GM19238 (cell line): ENCODE data around the gene BEND2.
"Not testable (repeated sequence)": the region's sequence is repeated elsewhere in the genome, so short reads cannot be mapped to it uniquely, and the experiment has no call there.

Experiments
- DNase-seq: peaks from one replicate; pipeline ENCODE4 v3.0.0; 2011; ENCODE audit warnings: low spot score; ENCODE audit not compliant: insufficient read length

The BEND2 gene

DNA sequence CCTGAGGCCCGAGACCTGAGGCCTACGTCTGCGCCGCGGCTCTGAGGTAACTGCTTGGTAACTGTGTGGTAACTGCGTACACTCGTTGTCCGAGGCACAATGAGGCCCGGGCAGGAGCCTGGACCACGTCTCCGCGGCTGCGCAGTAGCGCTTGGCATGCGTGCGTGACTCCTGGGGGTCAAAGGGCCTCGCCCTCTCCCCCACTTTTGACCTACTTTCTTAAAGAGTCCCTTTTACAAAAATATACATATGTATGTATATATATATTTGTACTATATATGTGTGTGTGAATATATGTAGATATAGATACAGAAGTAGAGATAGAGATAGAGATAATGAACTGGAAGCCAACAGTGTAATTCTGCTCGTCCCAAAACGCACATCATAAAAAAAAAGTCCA, at the start of gene BEND2:
Gene BEND2 (minus strand): TSS at position 101 of the 400 bp plus-strand sequence. CDS start 136 bp downstream, outside the sequence.
- DNase-seq: no peak

DNA sequence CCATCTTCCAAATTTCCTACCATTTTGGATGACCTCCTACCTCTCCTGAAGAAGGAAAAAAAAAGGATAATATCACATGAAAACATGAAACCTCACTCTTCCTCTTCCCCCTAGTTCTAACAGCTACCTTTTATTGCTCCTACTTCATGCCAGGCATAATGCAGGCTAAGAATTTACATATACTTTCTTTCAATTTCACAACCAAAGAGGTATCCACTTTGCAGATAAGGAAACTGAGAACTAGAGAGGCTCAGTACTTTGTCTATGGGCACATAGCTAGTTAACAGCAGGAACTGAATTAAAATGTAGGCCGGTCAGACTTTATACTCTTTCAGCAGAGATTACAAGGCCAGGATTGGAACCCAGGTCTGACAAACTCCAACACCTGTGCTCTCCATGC, 34.4 kb upstream of the BEND2 start:
- DNase-seq: no peak

DNA sequence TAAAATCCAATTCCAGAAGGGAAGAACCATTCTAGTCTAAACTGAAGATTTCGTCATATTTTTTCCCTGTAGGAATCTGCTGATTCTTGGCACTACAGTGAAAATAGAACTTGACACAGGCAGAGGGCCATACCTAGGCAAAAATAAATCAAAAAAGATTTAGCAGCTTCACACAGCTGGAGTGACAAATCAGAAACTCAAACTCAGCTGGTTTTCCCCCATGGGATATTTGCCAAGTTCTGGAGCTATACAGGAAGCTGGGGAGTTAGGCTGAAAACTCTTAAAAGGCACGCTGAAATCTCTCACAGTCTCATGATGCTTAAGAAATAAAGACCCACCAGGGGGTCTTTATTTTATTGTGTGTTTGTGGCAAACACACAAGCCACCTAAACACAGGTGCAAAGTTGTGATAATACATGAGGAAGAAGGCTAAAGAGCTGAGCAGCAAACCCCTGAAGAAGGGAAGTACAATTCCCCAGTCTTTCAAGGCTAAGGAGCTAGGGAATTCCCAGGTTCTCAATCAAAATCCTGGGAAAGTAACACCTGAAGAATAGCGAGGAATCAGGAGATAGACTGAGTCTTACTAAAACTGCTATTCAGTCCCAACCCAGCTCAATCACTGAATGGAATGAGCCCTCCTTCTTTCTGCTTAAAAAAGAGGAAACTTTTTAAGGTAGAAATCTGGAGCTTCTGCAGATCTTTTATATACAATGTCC, 32.1 kb upstream of the BEND2 start:
- DNase-seq: no peak

- DNase-seq: not testable (repeated sequence)
These were observed 9.0 kb upstream of the BEND2 start for GRCh38 chrX:18229646-18230045.

GRCh38 chrX:18228069-18228468, 7.4 kb upstream of the BEND2 start:
- DNase-seq: no peak

DNA sequence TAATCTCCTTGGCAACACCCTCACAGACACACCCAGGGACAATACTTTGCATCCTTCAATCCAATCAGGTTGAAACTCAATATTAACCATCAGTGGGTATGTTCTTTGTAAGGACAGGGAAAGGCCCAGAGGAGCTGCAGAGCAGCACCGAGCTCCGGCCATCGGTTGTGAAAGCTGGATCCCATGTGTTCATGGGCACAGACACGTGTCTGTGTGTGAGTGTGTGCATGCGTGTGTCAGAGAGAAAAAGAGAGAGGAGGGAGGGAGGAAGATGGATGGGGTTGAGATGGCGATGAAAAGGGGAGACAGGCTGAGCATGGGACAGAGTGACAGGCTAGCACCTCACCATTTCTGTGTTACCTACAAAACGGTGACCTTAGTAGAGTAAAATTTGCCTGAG, 6.8 kb upstream of the BEND2 start:
- no peak for DNase-seq

DNA sequence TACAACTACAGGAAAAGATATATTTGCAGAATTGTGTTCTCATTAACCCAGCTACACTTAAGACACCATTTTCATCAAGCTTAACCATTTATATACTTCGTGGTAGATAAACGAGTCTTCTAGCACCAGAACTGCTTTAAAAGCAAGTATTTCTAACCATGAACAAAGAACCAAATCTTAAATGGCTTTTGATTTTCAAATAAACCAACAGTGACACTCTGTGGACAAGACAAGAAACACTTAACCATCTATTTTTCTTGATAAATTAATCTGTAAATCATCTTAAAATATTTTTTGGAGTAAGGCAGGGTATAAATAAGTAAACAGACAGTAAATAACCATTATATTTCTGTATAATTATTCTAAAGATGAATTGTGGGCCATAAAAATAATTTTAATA, 10.2 kb downstream of the BEND2 start:
- DNase-seq: no peak

DNA sequence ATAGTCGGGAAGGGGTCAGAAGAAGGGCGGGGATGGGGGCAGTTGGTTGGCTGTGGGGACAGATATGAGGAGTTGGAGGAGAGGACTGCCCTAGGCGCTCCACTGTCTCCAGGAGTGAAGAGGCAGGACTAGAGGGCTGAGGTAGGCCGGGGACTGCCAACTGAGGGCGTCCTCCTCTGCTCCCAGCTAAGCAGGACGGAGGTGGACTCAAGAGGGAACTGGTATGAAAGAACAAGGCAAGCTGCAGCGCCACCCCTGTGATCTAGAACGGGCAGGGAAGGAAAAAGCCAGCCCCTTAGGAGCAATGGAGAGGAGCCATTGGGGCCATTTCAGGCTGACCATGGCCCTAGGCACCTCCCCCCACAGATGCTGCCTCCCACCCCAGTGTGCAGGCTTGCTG, 14.0 kb downstream of the BEND2 start:
- DNase-seq: no peak

DNA sequence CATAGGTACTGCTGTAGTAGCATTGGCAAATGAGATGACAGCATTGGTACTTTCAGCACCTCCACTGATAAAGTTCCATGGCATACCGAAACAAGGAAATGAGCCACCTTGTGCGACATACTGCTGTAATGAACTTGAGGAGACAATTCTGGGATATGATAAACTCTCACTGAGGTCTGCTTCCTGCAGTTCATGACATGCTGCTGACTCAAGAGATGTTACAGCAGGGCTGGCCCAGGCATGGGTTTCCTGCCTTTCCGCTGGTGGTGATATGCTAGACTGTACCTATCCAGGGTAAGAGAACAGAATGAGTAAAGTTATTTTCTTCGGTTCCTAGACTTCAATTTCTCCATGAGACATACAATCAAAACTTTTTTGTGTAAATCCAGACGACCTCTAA, 17.1 kb downstream of the BEND2 start:
- DNase-seq: no peak

DNA sequence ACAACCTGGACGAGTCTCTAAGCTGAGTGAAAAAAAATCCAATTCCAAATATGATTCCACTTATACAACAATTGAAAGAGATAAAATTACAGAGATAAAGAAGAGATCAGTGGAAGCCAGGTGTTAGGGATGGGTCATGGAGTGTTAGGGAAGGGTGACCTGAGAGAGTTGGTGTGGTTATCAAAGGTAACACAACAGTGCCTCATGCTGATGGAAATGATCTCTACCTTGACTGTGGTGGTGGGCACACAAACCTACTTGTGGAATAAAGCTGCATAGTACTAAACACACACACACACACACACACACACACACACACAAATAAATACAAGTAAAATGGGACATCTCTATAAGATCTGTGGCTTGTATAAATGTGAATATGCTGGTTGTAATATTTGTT, 26.0 kb downstream of the BEND2 start:
- no peak for DNase-seq

DNA sequence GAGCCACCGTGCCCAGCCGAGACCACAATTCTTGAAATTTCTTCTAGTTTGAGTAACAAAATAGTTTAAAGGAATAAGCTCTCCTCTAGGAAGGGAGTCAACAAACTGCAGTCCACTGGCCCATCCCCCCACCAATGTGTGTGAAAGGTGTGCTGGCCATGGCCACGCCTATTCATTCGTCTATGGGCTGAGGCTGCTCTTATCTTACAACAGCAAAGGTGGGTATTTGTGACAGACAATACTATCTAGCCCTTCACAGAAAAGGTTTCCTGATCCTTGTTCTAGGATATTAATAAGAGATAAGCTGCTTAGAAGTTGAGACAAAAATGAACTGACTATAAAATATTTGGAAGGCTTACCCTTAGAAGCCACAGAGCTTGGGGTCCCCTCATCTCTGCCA, 41.2 kb downstream of the BEND2 start:
- no peak for DNase-seq

DNA sequence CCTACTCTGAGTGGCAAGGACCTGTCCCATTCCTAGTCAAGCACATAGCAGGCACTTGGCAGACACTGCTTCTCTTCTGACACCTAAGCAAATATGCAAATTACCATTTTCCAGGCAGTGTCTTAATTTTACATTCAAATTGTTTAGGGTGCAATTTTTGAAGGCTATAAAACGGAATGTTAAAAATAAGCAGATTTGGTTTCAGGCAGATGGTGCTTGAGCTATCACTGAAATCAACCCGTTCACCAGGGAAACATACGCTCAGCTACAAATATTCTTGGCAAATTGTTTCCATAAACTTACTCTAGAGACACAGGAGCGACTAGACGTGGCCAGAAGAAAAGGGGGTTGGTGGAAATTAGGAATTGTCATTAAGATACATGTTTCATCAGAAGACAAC, 45.7 kb downstream of the BEND2 start:
- no peak for DNase-seq

GRCh38 chrX:18174209-18174608, 46.5 kb downstream of the BEND2 start:
- DNase-seq: no peak

DNA sequence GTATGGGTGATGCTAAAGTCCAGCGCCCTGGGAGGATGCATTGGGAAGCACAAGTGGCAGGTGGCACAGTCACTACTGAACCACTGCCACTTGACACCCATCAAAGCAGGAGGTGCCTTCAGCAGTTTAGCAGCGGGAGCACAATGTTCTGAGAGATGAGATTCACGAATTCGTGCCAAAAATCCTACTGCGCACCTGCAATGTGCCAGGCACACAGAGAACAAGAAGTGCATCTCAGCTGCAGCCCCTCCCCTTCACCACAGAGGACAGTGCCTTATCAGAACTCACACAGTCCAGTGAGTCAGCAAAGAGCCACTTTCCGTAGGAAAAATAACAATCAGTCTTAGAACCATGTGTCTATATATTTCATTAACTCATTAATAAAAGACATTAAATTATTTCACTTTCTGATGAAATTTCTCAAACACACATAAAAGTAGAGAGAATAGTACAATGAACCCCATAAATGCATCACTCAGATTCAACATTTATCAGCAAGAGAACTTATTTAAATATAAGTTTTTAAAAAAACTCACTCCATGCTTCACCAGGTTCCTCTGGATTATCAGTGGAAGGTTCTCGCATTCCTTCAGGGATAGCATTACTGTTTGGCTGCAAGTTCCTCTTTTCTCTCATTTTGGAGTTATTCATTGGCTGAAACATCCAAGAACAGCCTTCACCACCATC, 47.0 kb downstream of the BEND2 start:
- no peak for DNase-seq

DNA sequence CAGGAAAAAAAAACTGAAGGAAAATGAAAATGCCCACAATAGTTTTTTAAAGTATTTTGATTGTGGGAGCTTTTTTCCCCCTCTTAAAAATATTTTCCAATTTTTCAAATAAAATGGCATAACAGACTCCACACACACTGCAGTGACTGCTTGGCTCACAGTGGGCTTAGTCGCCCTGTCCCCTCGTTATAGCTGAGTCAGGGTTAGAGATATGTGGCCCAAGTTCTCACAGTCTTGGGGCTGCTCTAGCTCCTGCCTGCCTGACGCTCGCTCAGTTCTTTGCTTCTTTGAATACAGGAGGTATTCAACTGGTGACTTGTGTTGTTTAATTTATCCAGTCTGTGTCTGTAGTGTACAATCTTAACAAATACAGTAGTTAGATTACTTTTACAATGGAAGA, 47.7 kb downstream of the BEND2 start:
- no peak for DNase-seq

- DNase-seq: no peak
These were observed 49.8 kb downstream of the BEND2 start for GRCh38 chrX:18170910-18171309.

- DNase-seq: no peak
These were observed 54.6 kb downstream of the BEND2 start for GRCh38 chrX:18166068-18166467.

- DNase-seq: no peak
These were observed 60.3 kb downstream of the BEND2 start for GRCh38 chrX:18160369-18160768.

GRCh38 chrX:18158963-18159362, 61.7 kb downstream of the BEND2 start:
- DNase-seq: no peak

DNA sequence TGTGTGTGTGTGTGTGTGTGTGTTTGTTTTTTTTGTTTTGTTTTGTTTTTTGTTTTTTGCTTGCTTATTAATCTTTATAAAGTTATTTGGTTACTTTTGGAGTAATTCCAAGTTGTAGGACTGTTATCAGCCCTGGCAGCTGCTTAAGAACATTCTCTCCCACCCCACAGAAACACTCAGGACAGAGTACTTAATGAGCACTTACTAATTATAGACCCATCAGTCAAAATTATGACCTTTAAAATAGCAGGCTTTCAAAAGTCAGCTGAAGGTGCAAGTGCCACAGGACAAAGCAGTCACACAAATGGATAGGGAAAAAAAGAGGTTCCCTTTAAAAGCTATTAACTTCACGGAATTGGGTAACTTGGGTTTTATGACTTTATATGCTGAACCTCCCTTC, 69.0 kb downstream of the BEND2 start:
- DNase-seq: no peak

DNA sequence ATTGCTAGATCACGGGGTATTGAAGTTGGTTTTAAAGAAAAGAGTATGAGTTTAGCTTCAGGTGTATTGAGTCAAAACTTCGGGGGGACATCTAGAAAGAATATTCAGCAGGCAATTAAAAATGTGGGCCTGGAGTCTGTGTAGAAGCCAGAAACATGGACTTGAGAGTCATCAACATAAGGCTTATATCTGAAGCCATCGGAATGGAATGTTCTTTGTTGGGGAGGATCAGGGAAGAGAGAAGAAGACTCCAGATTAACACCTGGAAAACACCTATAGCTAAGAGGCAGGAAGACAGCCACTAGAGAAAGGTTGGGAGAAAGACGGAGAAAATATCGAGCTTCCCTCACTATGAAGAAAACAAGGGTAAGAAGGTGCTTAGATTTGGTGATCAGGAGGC, 69.5 kb downstream of the BEND2 start:
- no peak for DNase-seq

GRCh38 chrX:18149454-18149853, 71.2 kb downstream of the BEND2 start:
- no peak for DNase-seq

DNA sequence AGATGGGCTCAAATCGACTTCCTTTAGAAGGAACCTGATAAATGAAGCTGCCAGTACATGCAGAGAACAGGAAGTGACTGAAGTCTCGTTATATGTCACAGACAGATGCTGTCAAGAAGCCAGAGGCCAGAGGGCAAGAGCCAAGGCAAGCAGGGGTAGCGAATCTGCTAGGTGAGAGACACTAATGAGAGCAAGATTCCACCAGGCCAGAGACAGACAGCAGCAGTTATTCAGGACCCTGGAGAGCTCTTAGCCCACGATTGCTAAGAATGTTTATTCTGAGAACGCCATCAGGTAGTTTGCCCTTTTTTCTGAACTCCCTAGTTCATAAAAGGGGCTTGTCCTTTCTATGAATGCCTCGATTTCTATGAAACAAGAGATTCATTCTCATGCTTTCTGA, 73.7 kb downstream of the BEND2 start:
- no peak for DNase-seq
